WI38 (cell line): ENCODE results near the gene VASN.

ENCODE experiments used
- H3K4me3 ChIP-seq: 2 replicates; pipeline ENCODE4 v1.5.1; 2011; ENCODE audit warnings: low read depth, mild to moderate bottlenecking, control low read depth, low read length
- CTCF ChIP-seq: IDR thresholded peaks from 2 replicates; pipeline ENCODE4 v1.5.1; 2012; ENCODE audit warnings: low read depth, mild to moderate bottlenecking, control low read depth, low read length

VASN gene

GRCh38 chr16:4426722-4427372, 55.2 kb downstream of the VASN start:
- peak overlapping the region; percentile 84 for H3K4me3 ChIP-seq
- no peak for TF ChIP-seq CTCF

GRCh38 chr16:4428500-4428899, 56.9 kb downstream of the VASN start:
- H3K4me3 ChIP-seq, result no peak overlapping the region
- TF ChIP-seq CTCF, result no peak

GRCh38 chr16:4431023-4431422, 59.4 kb downstream of the VASN start:
- no peak overlapping the region for H3K4me3 ChIP-seq
- TF ChIP-seq CTCF, result no peak
